ENCODE data around the gene MC4R.

MC4R gene

GRCh38 chr18:60383893-60384292, 11.3 kb upstream of the MC4R start:
- Histone ChIP-seq H3K4me1 (ENCODE audit: control insufficient read depth, insufficient read depth, low read length) (no peaks in the 10 kb centered on the region), H3K27me3 (ENCODE audit: control insufficient read depth, insufficient read depth, low read length) (no peaks in the 10 kb centered on the region)

DNA sequence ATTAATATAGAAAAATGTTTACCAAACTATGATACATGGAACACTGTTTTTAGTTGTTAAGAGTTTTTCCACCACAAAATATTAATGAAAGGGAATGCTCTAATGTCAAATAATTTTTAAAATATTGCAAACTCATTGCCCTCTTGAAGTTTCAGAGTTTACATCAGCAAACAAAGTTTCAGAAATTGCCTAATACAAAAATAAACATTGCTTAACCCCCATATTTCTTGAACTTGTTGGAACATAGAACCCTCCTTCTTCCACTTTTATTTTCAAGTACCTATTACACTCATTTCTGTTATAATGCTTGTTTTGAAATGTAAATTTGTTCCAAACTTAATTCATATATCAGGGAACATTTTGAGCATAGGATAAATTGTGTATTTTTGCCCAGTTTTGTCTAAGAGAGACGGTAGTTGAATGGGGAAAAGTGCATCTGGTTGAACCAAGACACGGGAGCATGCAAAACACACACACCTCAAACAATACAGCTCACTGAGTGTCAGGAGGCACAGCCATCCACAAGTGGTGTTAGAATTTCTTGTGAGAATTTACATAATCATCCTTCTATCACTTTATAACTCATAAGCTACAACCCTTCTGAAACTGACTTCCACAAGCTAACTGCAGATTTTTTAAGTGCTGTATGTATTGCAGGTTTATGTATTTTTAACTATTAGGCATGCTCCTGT, 5.3 kb upstream of the MC4R start:
- H3K36me3 ChIP-seq (ENCODE audit: control insufficient read depth, insufficient read depth, low read length), result no peaks in the 10 kb centered on the region
- no peaks in the 10 kb centered on the region for H3K4me1 ChIP-seq (ENCODE audit: control insufficient read depth, insufficient read depth, low read length)
- H3K4me3 ChIP-seq (ENCODE audit: low read depth, low read length), result no peak overlapping the region
- H3K27me3 ChIP-seq (ENCODE audit: control insufficient read depth, insufficient read depth, low read length), result no peaks in the 10 kb centered on the region
- H3K9me3 ChIP-seq (ENCODE audit: control insufficient read depth, insufficient read depth, low read length), result no peaks in the 10 kb centered on the region
- no peak overlapping the region for H3K9ac ChIP-seq (ENCODE audit: low read depth, low read length)

More at GRCh38 chr18:60383893-60384292, 11.3 kb upstream of the MC4R start:
- no peak overlapping the region for H3K4me3 ChIP-seq (ENCODE audit: low read depth, low read length)
- H3K36me3 ChIP-seq (ENCODE audit: control insufficient read depth, insufficient read depth, low read length), result no peaks in the 10 kb centered on the region
- H3K9ac ChIP-seq (ENCODE audit: low read depth, low read length), result no peak overlapping the region
- H3K9me3 ChIP-seq (ENCODE audit: control insufficient read depth, insufficient read depth, low read length), result no peaks in the 10 kb centered on the region

GRCh38 chr18:60372132-60372531, 443 bp downstream of the MC4R start:
- no peaks in the 10 kb centered on the region for H3K9me3 ChIP-seq (ENCODE audit: control insufficient read depth, insufficient read depth, low read length)
- H3K9ac ChIP-seq (ENCODE audit: low read depth, low read length), result no peak overlapping the region
- H3K27me3 ChIP-seq (ENCODE audit: control insufficient read depth, insufficient read depth, low read length), result no peaks in the 10 kb centered on the region
- no peaks in the 10 kb centered on the region for H3K4me1 ChIP-seq (ENCODE audit: control insufficient read depth, insufficient read depth, low read length)
- H3K36me3 ChIP-seq (ENCODE audit: control insufficient read depth, insufficient read depth, low read length), result no peaks in the 10 kb centered on the region
- H3K4me3 ChIP-seq (ENCODE audit: low read depth, low read length), result no peak overlapping the region

DNA sequence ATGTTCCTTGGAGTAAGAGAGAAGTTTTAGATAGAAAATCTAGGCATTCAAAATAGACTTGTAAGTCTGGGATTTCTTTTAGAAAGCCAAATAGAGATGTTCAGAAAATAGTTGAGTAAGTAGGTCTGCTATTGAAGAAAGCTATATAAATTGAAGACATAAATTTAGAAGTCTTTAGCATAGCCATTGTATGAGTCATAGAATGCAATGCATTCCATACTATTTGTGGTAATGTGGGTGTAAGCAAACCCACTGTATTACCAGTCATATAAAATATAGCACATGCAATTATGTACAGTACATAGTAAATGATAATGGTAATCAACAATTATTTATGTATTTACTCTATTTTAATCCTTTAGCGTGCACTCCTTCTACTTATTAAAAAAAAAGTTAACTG, 14.1 kb downstream of the MC4R start:
- H3K36me3 ChIP-seq (ENCODE audit: control insufficient read depth, insufficient read depth, low read length), result no peaks in the 10 kb centered on the region
- H3K4me1 ChIP-seq (ENCODE audit: control insufficient read depth, insufficient read depth, low read length), result no peaks in the 10 kb centered on the region
- no peak overlapping the region for H3K9ac ChIP-seq (ENCODE audit: low read depth, low read length)
- H3K4me3 ChIP-seq (ENCODE audit: low read depth, low read length), result no peak overlapping the region
- H3K27me3 ChIP-seq (ENCODE audit: control insufficient read depth, insufficient read depth, low read length), result no peaks in the 10 kb centered on the region
- no peaks in the 10 kb centered on the region for H3K9me3 ChIP-seq (ENCODE audit: control insufficient read depth, insufficient read depth, low read length)

- Histone ChIP-seq H3K9ac (ENCODE audit: low read depth, low read length) (no peak overlapping the region), H3K27me3 (ENCODE audit: control insufficient read depth, insufficient read depth, low read length) (no peaks in the 10 kb centered on the region), H3K36me3 (ENCODE audit: control insufficient read depth, insufficient read depth, low read length) (no peaks in the 10 kb centered on the region), H3K4me3 (ENCODE audit: low read depth, low read length) (no peak overlapping the region), H3K9me3 (ENCODE audit: control insufficient read depth, insufficient read depth, low read length) (no peaks in the 10 kb centered on the region), H3K4me1 (ENCODE audit: control insufficient read depth, insufficient read depth, low read length) (no peaks in the 10 kb centered on the region)
Measured at GRCh38 chr18:60350941-60351340, 21.6 kb downstream of the MC4R start.

DNA sequence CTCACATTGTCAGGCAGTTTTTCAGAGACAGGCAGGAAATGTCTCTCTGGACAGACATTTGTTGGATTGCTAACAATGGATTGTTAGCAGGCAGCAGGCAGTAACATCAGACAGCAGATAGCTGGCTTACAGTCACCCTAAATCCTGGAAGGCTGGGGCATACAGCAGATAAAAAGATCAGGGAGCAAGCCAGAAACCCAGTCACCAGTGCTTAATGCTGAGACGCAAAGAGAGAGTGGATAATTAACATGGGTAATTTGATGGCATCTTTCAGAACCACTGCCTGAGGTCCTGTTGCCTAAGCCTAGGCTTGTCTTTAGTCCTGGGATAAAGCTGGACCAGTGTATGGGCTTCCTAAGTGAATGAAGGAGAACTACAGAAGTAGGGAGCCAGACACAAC, 22.4 kb downstream of the MC4R start:
- H3K27me3 ChIP-seq (ENCODE audit: control insufficient read depth, insufficient read depth, low read length), result no peaks in the 10 kb centered on the region

GRCh38 chr18:60347526-60348045, 25.0 kb downstream of the MC4R start:
- H3K36me3 ChIP-seq (ENCODE audit: control insufficient read depth, insufficient read depth, low read length), result no peaks in the 10 kb centered on the region
- no peaks in the 10 kb centered on the region for H3K4me1 ChIP-seq (ENCODE audit: control insufficient read depth, insufficient read depth, low read length)
- H3K4me3 ChIP-seq (ENCODE audit: low read depth, low read length), result no peak overlapping the region
- no peaks in the 10 kb centered on the region for H3K9me3 ChIP-seq (ENCODE audit: control insufficient read depth, insufficient read depth, low read length)
- no peaks in the 10 kb centered on the region for H3K27me3 ChIP-seq (ENCODE audit: control insufficient read depth, insufficient read depth, low read length)
- no peak overlapping the region for H3K9ac ChIP-seq (ENCODE audit: low read depth, low read length)

More for the DNA sequence above, 22.4 kb downstream of the MC4R start:
- Histone ChIP-seq H3K4me1 (ENCODE audit: control insufficient read depth, insufficient read depth, low read length) (no peaks in the 10 kb centered on the region), H3K36me3 (ENCODE audit: control insufficient read depth, insufficient read depth, low read length) (no peaks in the 10 kb centered on the region), H3K4me3 (ENCODE audit: low read depth, low read length) (no peak overlapping the region), H3K9me3 (ENCODE audit: control insufficient read depth, insufficient read depth, low read length) (no peaks in the 10 kb centered on the region), H3K9ac (ENCODE audit: low read depth, low read length) (no peak overlapping the region)

- H3K27me3 ChIP-seq (ENCODE audit: control insufficient read depth, insufficient read depth, low read length), result no peaks in the 10 kb centered on the region
- H3K4me3 ChIP-seq (ENCODE audit: low read depth, low read length), result no peak overlapping the region
- no peaks in the 10 kb centered on the region for H3K36me3 ChIP-seq (ENCODE audit: control insufficient read depth, insufficient read depth, low read length)
- no peaks in the 10 kb centered on the region for H3K9me3 ChIP-seq (ENCODE audit: control insufficient read depth, insufficient read depth, low read length)
- H3K9ac ChIP-seq (ENCODE audit: low read depth, low read length), result no peak overlapping the region
- H3K4me1 ChIP-seq (ENCODE audit: control insufficient read depth, insufficient read depth, low read length), result no peaks in the 10 kb centered on the region
Measured at GRCh38 chr18:60339018-60339417, 33.6 kb downstream of the MC4R start.

DNA sequence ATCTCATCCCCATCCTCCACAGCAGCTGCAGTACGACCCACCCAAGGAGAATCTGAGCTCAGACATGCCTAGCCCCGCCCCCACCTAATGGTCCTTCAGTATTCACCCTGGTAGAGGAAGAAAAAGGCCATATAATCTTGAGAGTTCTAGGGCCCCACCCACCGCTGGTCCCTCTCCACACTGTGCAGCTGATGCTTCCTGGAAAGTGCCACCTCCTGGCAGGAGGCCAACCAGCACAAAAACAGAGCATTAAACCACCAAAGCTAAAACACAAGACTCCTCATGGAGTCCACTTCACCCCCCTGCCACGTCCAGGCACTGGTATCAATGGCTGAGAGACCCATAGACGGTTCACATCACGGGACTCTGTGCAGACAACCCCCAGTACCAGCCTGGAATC, 40.7 kb downstream of the MC4R start:
- Histone ChIP-seq H3K27me3 (ENCODE audit: control insufficient read depth, insufficient read depth, low read length) (no peaks in the 10 kb centered on the region), H3K9me3 (ENCODE audit: control insufficient read depth, insufficient read depth, low read length) (no peaks in the 10 kb centered on the region), H3K9ac (ENCODE audit: low read depth, low read length) (no peak overlapping the region), H3K36me3 (ENCODE audit: control insufficient read depth, insufficient read depth, low read length) (no peaks in the 10 kb centered on the region), H3K4me3 (ENCODE audit: low read depth, low read length) (no peak overlapping the region), H3K4me1 (ENCODE audit: control insufficient read depth, insufficient read depth, low read length) (no peaks in the 10 kb centered on the region)

DNA sequence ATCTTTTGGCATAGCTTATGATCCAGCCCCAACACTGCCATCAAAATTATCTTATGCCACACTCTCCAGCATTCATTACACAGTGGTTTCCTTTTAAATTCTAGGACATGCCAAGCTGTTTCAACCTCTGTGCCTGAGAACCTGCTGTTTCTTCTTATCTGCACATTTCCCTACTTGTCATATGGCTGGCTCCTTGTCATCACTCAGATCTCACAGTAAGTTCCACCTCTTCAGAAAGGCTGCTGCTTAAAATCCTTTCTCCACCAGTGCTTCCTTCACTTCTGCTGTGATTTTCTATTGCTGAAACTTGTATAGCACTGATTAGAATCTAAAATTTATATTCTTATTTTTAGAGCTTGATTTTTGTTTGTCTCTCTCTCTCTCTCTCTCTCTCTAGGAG, 43.4 kb downstream of the MC4R start:
- no peaks in the 10 kb centered on the region for H3K27me3 ChIP-seq (ENCODE audit: control insufficient read depth, insufficient read depth, low read length)
- no peaks in the 10 kb centered on the region for H3K9me3 ChIP-seq (ENCODE audit: control insufficient read depth, insufficient read depth, low read length)
- H3K36me3 ChIP-seq (ENCODE audit: control insufficient read depth, insufficient read depth, low read length), result no peaks in the 10 kb centered on the region
- no peaks in the 10 kb centered on the region for H3K4me1 ChIP-seq (ENCODE audit: control insufficient read depth, insufficient read depth, low read length)
- no peak overlapping the region for H3K9ac ChIP-seq (ENCODE audit: low read depth, low read length)
- H3K4me3 ChIP-seq (ENCODE audit: low read depth, low read length), result no peak overlapping the region

DNA sequence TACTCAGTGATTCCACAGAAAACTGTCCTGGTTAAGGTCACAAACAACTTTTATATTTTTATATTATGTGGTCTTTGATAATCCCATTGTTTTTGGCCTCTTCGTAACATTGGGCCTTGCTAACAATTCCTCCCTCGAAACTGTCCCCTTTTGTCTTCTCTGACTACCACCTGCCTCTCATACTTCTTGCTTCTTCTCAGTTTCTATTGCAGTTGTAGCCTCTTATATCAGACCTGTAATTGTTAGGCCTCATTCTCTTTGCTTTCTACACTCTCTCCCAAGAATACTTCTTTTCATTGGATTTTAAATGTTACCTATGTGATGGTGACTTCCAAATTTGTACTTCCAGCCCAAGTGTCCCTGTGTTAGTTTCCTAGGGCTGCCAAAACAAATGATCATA, 44.7 kb downstream of the MC4R start:
- no peaks in the 10 kb centered on the region for H3K27me3 ChIP-seq (ENCODE audit: control insufficient read depth, insufficient read depth, low read length)
- H3K4me3 ChIP-seq (ENCODE audit: low read depth, low read length), result no peak overlapping the region
- H3K9ac ChIP-seq (ENCODE audit: low read depth, low read length), result no peak overlapping the region
- no peaks in the 10 kb centered on the region for H3K36me3 ChIP-seq (ENCODE audit: control insufficient read depth, insufficient read depth, low read length)
- H3K9me3 ChIP-seq (ENCODE audit: control insufficient read depth, insufficient read depth, low read length), result no peaks in the 10 kb centered on the region
- no peaks in the 10 kb centered on the region for H3K4me1 ChIP-seq (ENCODE audit: control insufficient read depth, insufficient read depth, low read length)

DNA sequence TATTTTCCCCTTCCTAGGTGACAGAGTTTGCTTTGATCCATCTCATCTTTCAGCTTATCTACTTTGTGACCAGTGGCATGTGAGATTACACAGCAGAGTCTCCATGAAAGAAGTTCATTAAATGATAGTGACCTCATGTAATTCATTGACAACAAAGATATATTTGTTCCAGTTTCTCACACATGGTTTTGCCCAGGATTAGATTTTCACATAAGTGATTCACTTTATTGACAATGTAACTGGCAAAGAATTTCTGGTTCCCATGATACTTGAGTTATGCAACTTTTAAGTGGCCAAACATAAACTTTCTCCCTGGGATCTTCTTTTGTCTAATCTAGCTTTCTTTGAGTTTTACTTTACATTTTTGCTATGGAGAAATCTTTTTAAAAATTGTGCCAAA, 50.0 kb downstream of the MC4R start:
- no peaks in the 10 kb centered on the region for H3K9me3 ChIP-seq (ENCODE audit: control insufficient read depth, insufficient read depth, low read length)
- H3K27me3 ChIP-seq (ENCODE audit: control insufficient read depth, insufficient read depth, low read length), result no peaks in the 10 kb centered on the region
- no peak overlapping the region for H3K9ac ChIP-seq (ENCODE audit: low read depth, low read length)
- H3K36me3 ChIP-seq (ENCODE audit: control insufficient read depth, insufficient read depth, low read length), result no peaks in the 10 kb centered on the region
- no peak overlapping the region for H3K4me3 ChIP-seq (ENCODE audit: low read depth, low read length)
- H3K4me1 ChIP-seq (ENCODE audit: control insufficient read depth, insufficient read depth, low read length), result no peaks in the 10 kb centered on the region

All from iPS-15b (cell line).